Adrenal gland (tissue), 12 donors: ENCODE measurements around the gene PRKCB. TPM values are rescaled to one million over a fixed set of nuclear protein-coding genes. Genes with fewer than 3 reads are reported as not detected.

Source experiments
- DNase-seq, 7 donors: peaks; one replicate each; pipeline ENCODE4 v3.0.0-alpha.2; 2019 to 2020
- H3K27ac ChIP-seq, 5 donors: fragments of 200-600 bp; sonication (generic) in 4 of 5; 1 replicate in 3 of 5; 2 replicates in 2 of 5; pipeline versions ENCODE4 v1.5.1 to v1.8.0; 2016 to 2020; ENCODE audit warnings: mild to moderate bottlenecking in 1 of 5
- H3K27me3 ChIP-seq: fragments of 200-600 bp; 2 replicates; pipeline ENCODE4 v1.8.0; 2021
- H3K36me3 ChIP-seq, 2 donors: fragments of 200-600 bp; replicated peaks in 1 of 2; 1 replicate in 1 of 2; 2 replicates in 1 of 2; pipeline versions ENCODE4 v1.5.1 to v1.8.0; 2018 to 2022
- H3K4me1 ChIP-seq, 2 donors: fragments of 200-600 bp; replicated peaks in 1 of 2; 1 replicate in 1 of 2; 2 replicates in 1 of 2; pipeline versions ENCODE4 v1.5.1 to v1.8.0; 2018 to 2021
- H3K4me3 ChIP-seq, 4 donors: fragments of 200-600 bp; sonication (generic) in 3 of 4; one replicate each; pipeline ENCODE4 v1.5.1; 2016 to 2018
- H3K9me3 ChIP-seq, 3 donors: fragments of 200-600 bp; sonication (generic) in 1 of 3; replicated peaks in 1 of 3; 1 replicate in 2 of 3; 2 replicates in 1 of 3; pipeline versions ENCODE4 v1.5.1 to v1.8.0; 2016 to 2021
- CTCF ChIP-seq, 6 experiments: fragments of 450-650 bp in 4 of 6; fragments of 200-600 bp in 2 of 6; sonication (generic) in 1 of 6; IDR thresholded peaks; 1 replicate in 5 of 6; 2 replicates in 1 of 6; pipeline versions ENCODE4 v1.5.1 to v1.8.0; 2016 to 2021; ENCODE audit warnings: antibody characterized with exemption in 6 of 6, mild to moderate bottlenecking in 2 of 6, moderate library complexity in 1 of 6
- POLR2A ChIP-seq, 2 donors: fragments of 450-650 bp; IDR thresholded peaks; one replicate each; pipeline ENCODE4 v1.6.1; 2017; ENCODE audit warnings: antibody characterized with exemption in 2 of 2, mild to moderate bottlenecking in 2 of 2, moderate library complexity in 1 of 2
- WGBS, 4 donors: extraction: QIAGEN DNeasy Blood & Tissue Kit in 2 of 4; methylation state at CpG; one replicate each; pipeline versions ENCODE4 v1.1.5 to v1.1.7; 2013 to 2017; 5-methylcytosine and 5-hydroxymethylcytosine counted together
- intact Hi-C, 2 donors: fragments of 100-400 bp; cut with DNase I; formaldehyde crosslinking; loops; one replicate each; pipeline versions ENCODE4 v1.14.1 to v1.15.0; 2022 to 2023
- polyA plus RNA-seq, 3 donors: library from polyadenylated mRNA; stranded (reverse); fragments of 200-250 nt in 2 of 3; fragments of 350-450 nt in 1 of 3; fragmentation: Illumina TruSeq in 1 of 3; extraction: RNeasy Lipid Tissue Mini Kit (QIAGEN cat#74804) in 1 of 3; gene quantifications; one replicate each; pipeline ENCODE4 v1.2.3, GENCODE V29; 2013 to 2014
- total RNA-seq, 9 donors: library from RNA; depleted of rRNA in 4 of 9; stranded (reverse); fragments of >200 nt in 4 of 9; fragments of 120-200 nt in 1 of 9; fragmentation: NEBNext Ultra II Directional in 1 of 9; extraction: Animal tissue kit (Norgen Biotek cat#: 25700) in 1 of 9; gene quantifications; one replicate each; pipeline versions ENCODE4 v1.1.0 to v1.2.4, GENCODE V29; 2013 to 2023
- donor health status: healthy with polysubstance abuse.
- donor health status: Bipolar disorder and iron deficiency.
- donor health status: DM: yes; HTN: yes; CAD: no.
- donor health status: DM: no; HTN: no; CAD: no.
- donor health status: DM: no; HTN: no; CAD: no.
- donor health status: DM: yes; HTN: yes; CAD: no.

The PRKCB gene
- total and polyA plus RNA-seq, 12 donors, result 0.54 to 8.0 (median 3.0) TPM

- WGBS, 4 donors, result 72 to 80% (median 80%) methylated on average over 2 to 5 of the region's 5 CpGs
- no peak for DNase-seq
These were observed 213.3 kb downstream of the PRKCB start for GRCh38 chr16:24049113-24049512.

GRCh38 chr16:24051125-24051524 is 215.3 kb downstream of the PRKCB start:
- Histone ChIP-seq H3K27ac (no peak overlapping the region), H3K27me3 (no peaks in the 10 kb centered on the region), H3K4me1 (no peaks in the 10 kb centered on the region), H3K4me3 (no peak overlapping the region), H3K36me3 (no peaks in the 10 kb centered on the region), H3K9me3 (no peaks in the 10 kb centered on the region)
- intact Hi-C loops, result no loop called here
- WGBS, 4 donors, result 36 to 51% (median 42%) methylated on average over 4 to 5 of the region's 5 CpGs
- TF ChIP-seq CTCF (IDR thresholded peaks at IDR 0.05) (no peak), POLR2A (IDR thresholded peaks at IDR 0.05) (no peak)
- DNase-seq, result no peak

More at GRCh38 chr16:24049113-24049512, 213.3 kb downstream of the PRKCB start:
- intact Hi-C loops, result loop anchor here in 1 of 2 donors (10.0 kb wide), 1 partner anchor 206 kb away; the partner anchor contains the start of gene CACNG3
- Histone ChIP-seq H3K4me1 (no peaks in the 10 kb centered on the region), H3K36me3 (no peaks in the 10 kb centered on the region), H3K4me3 (no peak overlapping the region), H3K9me3 (no peaks in the 10 kb centered on the region), H3K27ac (no peak overlapping the region), H3K27me3 (no peaks in the 10 kb centered on the region)
- no peak for TF ChIP-seq POLR2A (IDR thresholded peaks at IDR 0.05)
- no peak for TF ChIP-seq CTCF (IDR thresholded peaks at IDR 0.05)

GRCh38 chr16:24052329-24053098 is 216.7 kb downstream of the PRKCB start:
- TF ChIP-seq CTCF (IDR thresholded peaks at IDR 0.05) (no peak), POLR2A (IDR thresholded peaks at IDR 0.05) (no peak)

GRCh38 chr16:24053099-24053946 is 217.5 kb downstream of the PRKCB start:
- intact Hi-C loops, result no loop called here
- WGBS, 4 donors, result 73 to 81% (median 75%) methylated on average over 8 of the region's 8 CpGs
- Histone ChIP-seq H3K27me3 (no peaks in the 10 kb centered on the region), H3K9me3 (no peaks in the 10 kb centered on the region), H3K36me3 (no peaks in the 10 kb centered on the region), H3K27ac (no peak overlapping the region), H3K4me1 (no peaks in the 10 kb centered on the region), H3K4me3 (no peak overlapping the region)
- DNase-seq, result no peak
- TF ChIP-seq CTCF (IDR thresholded peaks at IDR 0.05) (no peak), POLR2A (IDR thresholded peaks at IDR 0.05) (no peak)

More at GRCh38 chr16:24052329-24053098, 216.7 kb downstream of the PRKCB start:
- intact Hi-C loops, result no loop called here
- no peak for DNase-seq
- no peak overlapping the region for H3K4me3 ChIP-seq
- no peak overlapping the region for H3K27ac ChIP-seq
- H3K27me3 ChIP-seq, result no peaks in the 10 kb centered on the region
- no peaks in the 10 kb centered on the region for H3K36me3 ChIP-seq
- H3K9me3 ChIP-seq, result no peaks in the 10 kb centered on the region
- WGBS, 4 donors, result 59 to 66% (median 61%) methylated on average over 9 of the region's 9 CpGs
- H3K4me1 ChIP-seq, result no peaks in the 10 kb centered on the region
